Cardiac septum (tissue), 1 donor: Measurements from ENCODE around the gene ZNF784. TPM values are rescaled to one million over a fixed set of nuclear protein-coding genes. Genes with fewer than 3 reads are reported as not detected.

Experiments used
- DNase-seq: peaks from one replicate; pipeline ENCODE4 v3.0.0-alpha.2; 2020; ENCODE audit warnings: low spot score
- intact Hi-C: fragments of 100-400 bp; cut with DNase I; formaldehyde crosslinking; loops from one replicate; pipeline ENCODE4 v1.14.0; 2022
- long read RNA-seq: library from polyadenylated mRNA; unstranded; transcript quantifications from one replicate; pipeline ENCODE4 v2.0.0, GENCODE V29; 2021
- total RNA-seq: library from RNA; stranded (reverse); fragmentation: NEBNext Ultra II Directional; extraction: Animal tissue kit (Norgen Biotek cat#: 25700); gene quantifications from one replicate; pipeline ENCODE4 v1.2.1, GENCODE V29; 2021
- donor health status: DM: no; HTN: no; CAD: no.

The ZNF784 gene, protein sequence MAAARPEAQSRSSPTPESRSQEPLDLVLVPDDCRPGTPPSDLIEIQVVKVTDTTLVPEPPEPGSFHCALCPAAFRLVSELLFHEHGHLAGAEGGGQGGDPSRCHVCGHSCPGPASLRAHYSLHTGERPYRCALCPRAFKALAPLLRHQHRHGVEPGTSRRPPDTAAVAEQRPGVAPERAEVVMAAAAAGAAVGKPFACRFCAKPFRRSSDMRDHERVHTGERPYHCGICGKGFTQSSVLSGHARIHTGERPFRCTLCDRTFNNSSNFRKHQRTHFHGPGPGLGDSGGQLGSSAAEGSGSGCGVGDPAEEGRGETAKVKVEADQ
- 10.9 TPM for total RNA-seq
- long read RNA-seq, transcript ZNF784-201 (2 exons, 2,021 nt): major isoform, 16 of 21 reads
- long read RNA-seq, partial matches to known transcripts: 0 of 21 reads
- long read RNA-seq, other reads (novel, unspliced or antisense): 5 of 21 reads

GRCh38 chr19:55624109-55625003 lies at the start of gene ZNF784:
ZNF784 (minus strand) TSS chr19:55624566; CDS start chr19:55624561, 5 bp downstream.
- intact Hi-C loops: no loop called here
- DNase-seq: peak; percentile 97

- DNase-seq: no peak
- intact Hi-C loops: no loop called here
These were observed 49.5 kb upstream of the ZNF784 start for GRCh38 chr19:55673889-55674288.

DNA sequence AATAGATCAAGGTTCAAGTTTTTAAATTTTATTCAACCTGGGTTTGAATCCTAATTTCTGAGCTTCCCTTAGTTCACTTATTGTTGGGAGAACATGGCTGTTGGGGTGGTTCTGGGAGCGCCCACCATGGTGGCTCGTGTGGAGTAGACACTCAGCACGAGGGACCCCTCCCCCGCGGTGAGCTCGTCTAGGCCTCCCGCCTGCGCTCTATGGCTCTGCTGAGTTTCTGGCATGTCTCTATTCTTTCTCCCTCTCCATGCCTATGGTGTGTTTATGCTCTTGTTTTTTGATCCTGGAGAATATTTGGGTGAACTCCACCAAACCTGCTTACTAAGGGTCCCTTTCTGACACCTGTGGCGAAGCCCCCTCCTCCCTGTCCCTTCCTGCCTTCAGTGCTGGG lies 49.1 kb upstream of the ZNF784 start:
- no peak for DNase-seq
- intact Hi-C loops: no loop called here

DNA sequence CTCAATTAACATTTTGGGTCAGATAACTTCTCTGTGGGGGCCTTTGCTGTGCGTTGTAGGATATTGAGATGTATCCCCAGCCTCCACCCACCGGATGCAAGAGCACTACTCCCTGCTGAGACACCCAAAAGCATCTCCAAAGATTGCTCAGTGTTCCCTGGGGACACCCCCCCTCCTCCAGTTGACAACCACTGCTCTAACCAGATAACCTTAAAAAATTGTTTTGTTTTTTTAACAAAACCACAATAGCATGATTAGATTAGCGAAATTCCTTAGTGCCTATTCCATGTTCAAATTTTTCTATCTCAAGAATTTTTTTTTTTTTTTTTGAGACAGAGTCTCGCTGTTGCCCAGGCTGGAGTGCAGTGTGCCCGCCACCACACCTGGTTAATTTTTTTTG lies 48.1 kb upstream of the ZNF784 start:
- intact Hi-C loops: no loop called here
- DNase-seq: no peak

GRCh38 chr19:55671054-55671378 lies 46.6 kb upstream of the ZNF784 start:
- DNase-seq: no peak
- intact Hi-C loops: no loop called here

DNA sequence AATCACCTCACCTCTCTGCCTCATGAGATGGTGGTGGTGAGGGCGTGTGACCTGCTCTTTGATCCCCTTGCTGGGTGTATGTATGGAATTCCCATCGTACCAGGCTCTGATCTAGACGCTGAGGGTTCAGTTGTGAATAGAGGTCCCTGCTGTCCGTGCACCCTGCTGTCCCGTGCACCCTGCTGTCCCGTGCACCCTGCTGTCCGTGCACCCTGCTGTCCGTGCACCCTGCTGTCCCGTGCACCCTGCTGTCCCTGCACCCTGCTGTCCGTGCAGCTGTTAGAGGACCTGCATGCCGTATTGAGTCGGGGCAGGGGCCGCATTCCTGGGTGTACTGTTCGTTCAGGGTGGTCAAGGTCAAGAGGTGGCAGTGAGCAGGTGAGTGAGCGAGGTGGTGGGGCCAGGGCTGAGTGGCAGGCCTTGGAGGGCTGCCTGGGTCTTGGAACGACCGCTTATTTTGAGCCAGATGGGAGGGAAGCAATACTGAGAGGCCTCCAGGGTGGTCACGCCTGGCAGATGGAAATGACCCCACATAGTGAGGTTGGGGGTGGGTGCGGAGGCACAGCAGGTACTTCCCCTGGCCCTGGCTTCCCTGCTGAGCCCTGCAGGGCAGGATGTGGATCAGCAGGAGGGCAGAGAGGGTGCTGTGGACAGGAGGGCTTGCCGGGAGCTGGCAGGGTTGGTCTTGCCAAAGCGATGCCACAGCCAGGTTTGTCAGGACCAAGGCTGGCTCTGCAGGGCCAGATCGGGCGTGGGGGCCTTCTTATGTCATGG lies 46.1 kb upstream of the ZNF784 start:
- intact Hi-C loops: no loop called here
- DNase-seq: no peak

GRCh38 chr19:55669418-55670279 lies 45.3 kb upstream of the ZNF784 start:
- no peak for DNase-seq
- intact Hi-C loops: no loop called here

GRCh38 chr19:55668603-55669348 lies 44.4 kb upstream of the ZNF784 start:
- intact Hi-C loops: no loop called here
- DNase-seq: no peak

- no peak for DNase-seq
- intact Hi-C loops: no loop called here
These were observed 43.6 kb upstream of the ZNF784 start for GRCh38 chr19:55667958-55668357.

GRCh38 chr19:55667511-55667910 lies 43.1 kb upstream of the ZNF784 start:
- intact Hi-C loops: no loop called here
- DNase-seq: no peak

DNA sequence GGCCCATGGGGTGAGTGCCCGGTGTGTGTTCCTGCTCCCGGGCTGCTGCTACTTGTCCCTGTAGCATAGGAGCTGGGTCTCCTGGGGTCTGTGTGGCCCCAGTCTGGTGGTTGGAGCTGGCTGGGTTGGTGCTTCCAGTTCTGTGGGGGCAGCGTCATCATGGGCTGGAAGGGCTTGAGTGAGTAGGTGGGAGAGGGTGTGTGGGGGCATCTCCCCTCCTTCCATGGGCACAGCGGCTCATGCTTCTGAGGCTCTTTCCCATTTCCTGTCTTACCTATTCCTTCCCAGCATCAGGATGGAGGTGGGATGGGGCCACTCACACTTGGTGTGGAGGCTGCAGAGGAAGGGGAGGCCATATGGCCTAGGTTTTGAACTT lies 42.6 kb upstream of the ZNF784 start:
- intact Hi-C loops: no loop called here
- DNase-seq: no peak

DNA sequence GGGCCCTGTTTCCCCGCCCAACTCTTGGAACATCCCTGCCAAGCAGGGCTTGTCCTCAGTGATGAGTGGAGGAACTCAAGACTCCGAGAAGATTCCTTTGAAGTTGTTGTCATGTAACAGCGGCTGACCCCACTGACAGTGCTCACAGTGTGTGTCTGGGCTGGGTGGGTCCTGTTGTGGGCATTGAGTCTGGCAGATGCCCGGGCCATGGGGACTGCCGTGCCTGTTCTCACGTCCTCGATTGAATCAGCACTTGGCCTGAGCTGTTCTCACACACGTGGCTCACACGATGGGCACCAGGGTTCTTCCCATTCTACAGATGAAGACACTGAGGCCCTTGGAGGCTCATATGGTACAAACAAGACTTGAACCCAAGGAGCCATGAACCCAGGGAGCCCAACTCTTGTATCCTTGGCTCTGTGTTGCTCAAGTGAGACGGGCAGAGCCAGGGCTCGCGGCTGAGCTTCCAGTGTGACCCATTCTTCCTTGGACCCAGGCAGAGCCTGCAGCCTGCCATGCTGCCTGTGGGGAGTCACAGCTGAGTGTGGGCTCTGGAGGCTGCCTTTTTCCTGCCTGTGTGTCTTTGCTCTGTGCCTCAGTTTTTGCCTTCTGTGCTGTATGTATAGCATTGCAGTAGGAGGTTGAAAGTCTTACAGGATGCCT lies 42.1 kb upstream of the ZNF784 start:
- intact Hi-C loops: no loop called here
- DNase-seq: no peak

DNA sequence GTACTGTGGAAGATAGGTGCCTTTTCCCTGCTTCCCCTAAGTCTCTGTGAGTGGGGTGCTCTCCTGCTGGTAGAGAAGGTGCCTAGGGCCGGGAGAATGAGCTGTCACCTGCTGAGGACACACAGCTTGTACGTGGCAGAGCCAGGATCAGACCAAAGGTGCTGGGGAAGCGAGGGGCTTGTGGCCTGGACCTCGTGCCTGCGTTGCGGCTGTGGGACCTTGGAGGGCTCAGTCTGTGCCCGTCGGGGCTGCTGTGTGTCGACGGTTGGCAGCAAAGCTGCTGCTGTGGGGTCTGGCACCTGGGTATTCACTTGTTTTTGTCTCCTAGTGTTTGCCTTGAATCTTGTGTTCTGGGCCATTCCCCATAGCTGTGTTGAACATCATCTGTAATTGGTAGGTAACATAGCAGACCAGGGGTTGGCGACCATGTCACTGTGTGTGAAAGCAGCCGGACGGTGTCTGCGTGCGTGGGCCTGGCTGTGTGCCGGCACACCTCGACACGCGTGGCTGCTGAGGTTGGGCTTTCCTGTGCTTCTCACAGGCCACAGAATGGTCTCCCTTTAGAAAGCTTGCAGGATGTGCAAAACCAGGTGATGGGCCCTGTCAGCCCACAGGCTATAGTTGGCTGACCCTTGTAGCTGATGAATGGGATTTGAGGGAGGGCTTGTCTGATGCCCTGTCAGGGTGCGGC lies 39.6 kb upstream of the ZNF784 start:
- no peak for DNase-seq
- intact Hi-C loops: no loop called here

DNA sequence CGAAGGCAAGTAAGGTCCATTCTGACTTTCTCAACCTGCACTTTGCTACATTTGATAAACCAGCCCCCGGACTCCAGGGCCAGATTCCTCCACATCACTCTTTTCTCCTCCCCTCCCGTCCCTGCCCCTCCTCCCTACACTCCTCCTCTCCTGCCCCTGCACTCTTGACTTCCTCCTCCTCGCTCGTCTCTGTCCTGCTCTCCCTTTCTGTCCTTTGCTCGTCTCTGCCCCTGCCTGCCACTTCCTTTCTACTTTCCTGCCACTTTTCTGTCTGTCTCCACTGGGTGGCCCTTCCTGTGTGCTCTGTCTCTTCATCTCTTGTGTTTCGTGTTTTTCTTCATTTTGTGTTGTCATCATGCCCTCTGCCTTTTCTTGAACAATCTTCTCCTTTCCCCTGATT lies 37.5 kb upstream of the ZNF784 start:
- intact Hi-C loops: no loop called here

GRCh38 chr19:55660991-55661390 lies 36.6 kb upstream of the ZNF784 start:
- intact Hi-C loops: no loop called here
- DNase-seq: no peak

More for the DNA sequence above, 37.5 kb upstream of the ZNF784 start:
- DNase-seq: no peak

DNA sequence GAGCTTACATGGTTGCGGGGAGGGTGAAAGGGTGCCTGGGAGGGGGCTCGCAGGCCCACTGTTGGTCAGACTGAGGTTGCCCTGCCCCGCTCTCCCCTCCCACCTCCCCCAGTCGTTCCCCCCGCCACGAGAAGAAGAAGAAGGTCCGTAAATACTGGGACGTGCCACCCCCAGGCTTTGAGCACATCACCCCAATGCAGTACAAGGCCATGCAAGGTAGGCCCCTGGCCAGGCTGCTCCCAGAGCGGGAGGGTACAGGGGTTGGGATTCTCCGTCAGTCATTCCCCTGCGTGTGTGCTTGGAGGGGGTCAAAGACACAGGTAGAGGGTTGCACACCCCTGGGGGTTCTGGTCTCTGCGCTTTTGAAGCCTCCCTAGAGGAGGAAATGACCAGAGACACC lies 36.0 kb upstream of the ZNF784 start:
- intact Hi-C loops: no loop called here
- no peak for DNase-seq

DNA sequence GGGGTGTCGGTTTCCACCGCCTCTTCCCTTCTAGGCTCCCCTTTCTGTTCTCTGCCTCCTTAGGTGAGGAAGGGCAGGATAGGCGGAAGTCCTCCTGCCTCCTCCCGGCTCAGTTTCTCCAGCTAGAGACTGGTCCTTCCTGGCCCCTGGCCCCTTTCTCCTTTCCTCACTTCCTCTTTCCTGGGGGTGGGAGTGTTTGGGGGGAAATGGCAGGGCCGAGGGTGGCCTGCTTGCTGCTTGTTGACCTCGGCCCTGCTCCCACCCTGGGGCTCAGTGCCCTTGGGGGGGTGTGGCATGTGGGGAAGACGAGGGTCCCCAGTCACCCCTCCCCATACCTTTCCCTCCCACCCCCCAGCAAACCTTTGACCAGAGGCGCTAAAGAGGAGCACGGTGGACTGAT lies 35.5 kb upstream of the ZNF784 start:
- DNase-seq: no peak
- intact Hi-C loops: no loop called here
